DMS79 treated with DMSO at 0.1 percent for 48 hours (cell line): Measurements from ENCODE around the gene PRSS16.

Experiments used
- DNase-seq: peaks from one replicate; lab custom pipeline; 2025; lab: John Stamatoyannopoulos, UW

The PRSS16 gene

GRCh38 chr6:27283279-27283678 lies 35.8 kb downstream of the PRSS16 start:
- DNase-seq, result no peak

- DNase-seq, result no peak
Measured at GRCh38 chr6:27286141-27286540, 38.6 kb downstream of the PRSS16 start.

- no peak for DNase-seq
Measured at GRCh38 chr6:27287751-27288135, 40.2 kb downstream of the PRSS16 start.

GRCh38 chr6:27288136-27289044 lies 40.9 kb downstream of the PRSS16 start:
- DNase-seq, result no peak

- DNase-seq, result no peak
Measured at GRCh38 chr6:27290065-27290849, 42.8 kb downstream of the PRSS16 start.

GRCh38 chr6:27290850-27291208 lies 43.3 kb downstream of the PRSS16 start:
- no peak for DNase-seq

GRCh38 chr6:27293436-27294098 lies 46.1 kb downstream of the PRSS16 start:
- no peak for DNase-seq

GRCh38 chr6:27294409-27294808 lies 46.9 kb downstream of the PRSS16 start:
- DNase-seq, result no peak

GRCh38 chr6:27295301-27296079 lies 48.0 kb downstream of the PRSS16 start:
- peak; percentile 7 for DNase-seq

GRCh38 chr6:27296106-27296783 lies 48.7 kb downstream of the PRSS16 start:
- DNase-seq, result no peak

GRCh38 chr6:27297484-27297856 lies 50.0 kb downstream of the PRSS16 start:
- DNase-seq, result no peak

GRCh38 chr6:27297857-27298730 lies 50.6 kb downstream of the PRSS16 start:
- DNase-seq, result no peak

GRCh38 chr6:27303613-27304272 lies 56.2 kb downstream of the PRSS16 start:
- DNase-seq, result no peak
